Skeletal muscle tissue (tissue), 4 donors: ENCODE results near the gene NPC1L1. TPM values are rescaled to one million over a fixed set of nuclear protein-coding genes. Genes with fewer than 3 reads are reported as not detected.
A peak's percentile ranks its signal among the peaks of the same experiment; 100 is the strongest.

Source experiments
- H3K27ac ChIP-seq: one replicate; pipeline ENCODE4 v1.7.0; 2013; ENCODE audit warnings: mild to moderate bottlenecking, low read depth, low read length, inconsistent platforms
- H3K27me3 ChIP-seq, 3 donors: one replicate each; pipeline ENCODE4 v1.7.0; 2013; ENCODE audit warnings: low read length in 3 of 3; ENCODE audit not compliant: control insufficient read depth in 3 of 3, insufficient read depth in 3 of 3
- H3K36me3 ChIP-seq, 3 donors: one replicate each; pipeline ENCODE4 v1.7.0; 2013; ENCODE audit warnings: low read length in 3 of 3; ENCODE audit not compliant: control insufficient read depth in 3 of 3, insufficient read depth in 3 of 3
- H3K4me1 ChIP-seq, 3 donors: one replicate each; pipeline ENCODE4 v1.7.0; 2013; ENCODE audit warnings: low read length in 3 of 3, mild to moderate bottlenecking in 3 of 3; ENCODE audit not compliant: control insufficient read depth in 3 of 3, insufficient read depth in 3 of 3
- H3K4me3 ChIP-seq, 3 donors: one replicate each; pipeline ENCODE4 v1.7.0; 2013; ENCODE audit warnings: low read length in 3 of 3
- H3K9ac ChIP-seq, 3 donors: one replicate each; pipeline ENCODE4 v1.7.0; 2013; ENCODE audit warnings: low read length in 3 of 3, mild to moderate bottlenecking in 3 of 3, moderate library complexity in 2 of 3, low read depth in 1 of 3
- H3K9me3 ChIP-seq, 3 donors: one replicate each; pipeline ENCODE4 v1.7.0; 2013; ENCODE audit warnings: low read length in 3 of 3; ENCODE audit not compliant: control insufficient read depth in 3 of 3
- total RNA-seq: library from RNA; depleted of rRNA; stranded (reverse); fragments of >200 nt; gene quantifications from one replicate; pipeline ENCODE4 v1.2.3, GENCODE V29; 2014
- donor health status: Osteomylitis.

The NPC1L1 gene
- total RNA-seq, 1 donor from 2014 or later: not detected

DNA sequence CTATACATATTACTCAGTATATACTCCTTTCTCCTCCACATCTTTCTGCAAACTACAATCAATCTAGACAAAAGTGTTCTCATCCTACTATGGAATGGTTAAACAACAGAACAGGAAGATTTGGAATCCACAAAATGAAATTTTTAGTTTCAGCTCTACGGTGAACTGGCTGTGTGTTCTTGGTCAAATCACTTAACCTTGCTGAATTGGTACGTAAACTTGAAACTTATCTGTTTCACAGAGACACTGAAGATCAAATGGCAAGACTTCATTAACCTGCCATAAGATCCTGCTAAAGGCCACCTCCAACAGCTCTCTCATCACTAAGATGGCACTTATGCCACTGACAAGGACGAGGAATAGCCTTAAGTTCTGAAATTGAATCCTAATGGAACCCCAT is 52.2 kb downstream of the NPC1L1 start:
- Histone ChIP-seq H3K27me3 (no peaks in the 10 kb centered on the region), H3K4me1 (peaks cover 38 to 56% (median 50%) of the 10 kb centered on the region in 3 donors), H3K4me3 (peak overlapping the region; percentile 94 to 96 (median 95)), H3K27ac (no peak overlapping the region), H3K36me3 (peaks cover 7 to 10% (median 10%) of the 10 kb centered on the region in 3 donors), H3K9ac (peak overlapping the region; percentile 40 to 93 (median 89)), H3K9me3 (no peaks in the 10 kb centered on the region)

DNA sequence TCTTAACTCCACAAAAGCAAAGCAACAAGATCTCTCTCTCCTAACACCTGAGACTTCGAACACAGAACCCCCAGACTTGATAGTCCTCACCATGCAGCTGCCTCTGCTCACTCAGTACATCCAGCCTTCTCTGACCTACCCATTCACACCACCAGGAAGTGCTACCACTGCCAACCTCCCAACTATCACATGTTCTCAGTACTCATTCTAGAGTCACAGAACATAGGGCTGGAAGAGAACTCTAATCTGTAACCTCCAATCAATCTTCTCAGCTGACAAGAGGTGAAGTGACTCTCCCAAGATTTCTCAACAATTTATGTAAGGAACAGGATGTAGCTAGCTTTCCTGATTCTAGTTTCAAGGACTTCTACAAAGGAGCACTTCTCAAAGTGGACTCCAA is 54.4 kb downstream of the NPC1L1 start:
- H3K27ac ChIP-seq: no peak overlapping the region
- no peak overlapping the region for H3K9ac ChIP-seq
- no peaks in the 10 kb centered on the region for H3K27me3 ChIP-seq
- H3K9me3 ChIP-seq: no peaks in the 10 kb centered on the region
- H3K4me3 ChIP-seq: no peak overlapping the region
- H3K4me1 ChIP-seq: peaks cover 41 to 58% (median 54%) of the 10 kb centered on the region in 3 donors
- H3K36me3 ChIP-seq: peaks cover 13 to 29% (median 28%) of the 10 kb centered on the region in 3 donors

DNA sequence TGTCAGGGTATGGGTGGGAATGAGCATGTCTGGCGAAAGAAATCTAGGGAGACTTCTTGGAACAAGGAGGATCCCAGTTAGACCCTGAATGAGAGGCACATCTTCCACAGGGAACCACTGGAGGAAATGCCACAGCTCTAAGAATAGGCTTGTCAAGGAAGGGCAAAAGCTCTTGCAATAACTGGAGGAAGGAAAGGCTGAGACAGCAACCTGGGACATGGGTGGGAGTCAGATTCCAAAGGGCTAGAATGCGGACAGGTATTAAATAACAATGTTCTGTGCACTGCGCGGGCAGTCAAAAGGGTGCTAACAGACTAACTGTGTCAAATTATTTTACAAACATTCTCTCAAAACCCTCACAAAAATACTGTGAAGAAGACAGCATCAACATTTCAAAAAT is 55.1 kb downstream of the NPC1L1 start:
- Histone ChIP-seq H3K27me3 (no peaks in the 10 kb centered on the region), H3K4me1 (peaks cover 41 to 58% (median 54%) of the 10 kb centered on the region in 3 donors), H3K4me3 (peak overlapping the region in 1 of 3 donors; percentile 8), H3K9ac (no peak overlapping the region), H3K36me3 (peaks cover 13 to 36% (median 33%) of the 10 kb centered on the region in 3 donors), H3K27ac (no peak overlapping the region), H3K9me3 (no peaks in the 10 kb centered on the region)

DNA sequence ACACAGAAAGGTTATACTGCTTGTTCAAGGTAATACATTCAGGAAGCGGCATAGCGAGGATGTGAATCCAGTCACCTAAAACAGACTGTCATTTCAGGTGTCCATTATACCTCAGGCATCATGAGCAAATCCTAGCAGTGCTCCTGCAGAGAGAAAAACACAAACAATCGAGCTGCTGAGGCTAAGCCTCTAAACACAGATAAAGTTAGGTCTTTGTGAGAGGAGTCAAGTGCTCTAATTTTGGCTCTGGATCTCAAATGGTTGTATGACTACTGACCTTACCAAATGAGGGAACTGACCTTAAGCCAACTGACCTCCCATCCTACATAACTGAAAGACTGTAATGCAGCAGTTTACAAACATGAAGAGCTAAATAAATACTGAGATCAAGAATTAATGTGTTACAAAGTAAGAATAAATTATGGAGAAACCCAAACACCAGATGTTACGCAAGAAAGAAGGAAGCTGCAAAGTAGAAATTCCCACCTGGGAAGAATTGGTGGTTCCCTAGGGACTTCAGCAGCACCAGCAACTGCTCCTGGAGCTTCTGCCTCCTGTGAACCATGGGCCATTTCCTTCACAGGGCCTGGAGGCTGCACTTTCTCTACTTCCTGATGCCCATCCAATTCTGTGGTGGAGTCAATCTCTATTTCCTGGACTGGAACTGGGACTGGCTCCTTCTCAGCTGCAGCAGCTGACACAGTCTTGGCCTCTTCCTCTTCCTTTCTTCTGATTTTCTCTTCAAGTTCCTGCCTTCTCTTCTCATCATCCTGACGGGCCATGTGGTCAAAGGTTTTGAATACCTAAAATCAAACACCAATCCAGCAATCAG is 56.4 kb downstream of the NPC1L1 start:
- H3K4me3 ChIP-seq: no peak overlapping the region
- H3K27ac ChIP-seq: no peak overlapping the region
- H3K9me3 ChIP-seq: no peaks in the 10 kb centered on the region
- no peaks in the 10 kb centered on the region for H3K27me3 ChIP-seq
- peaks cover 41 to 52% (median 49%) of the 10 kb centered on the region in 3 donors for H3K4me1 ChIP-seq
- peaks cover 15 to 38% (median 34%) of the 10 kb centered on the region in 3 donors for H3K36me3 ChIP-seq
- peak overlapping the region in 1 of 3 donors; percentile 1 for H3K9ac ChIP-seq

DNA sequence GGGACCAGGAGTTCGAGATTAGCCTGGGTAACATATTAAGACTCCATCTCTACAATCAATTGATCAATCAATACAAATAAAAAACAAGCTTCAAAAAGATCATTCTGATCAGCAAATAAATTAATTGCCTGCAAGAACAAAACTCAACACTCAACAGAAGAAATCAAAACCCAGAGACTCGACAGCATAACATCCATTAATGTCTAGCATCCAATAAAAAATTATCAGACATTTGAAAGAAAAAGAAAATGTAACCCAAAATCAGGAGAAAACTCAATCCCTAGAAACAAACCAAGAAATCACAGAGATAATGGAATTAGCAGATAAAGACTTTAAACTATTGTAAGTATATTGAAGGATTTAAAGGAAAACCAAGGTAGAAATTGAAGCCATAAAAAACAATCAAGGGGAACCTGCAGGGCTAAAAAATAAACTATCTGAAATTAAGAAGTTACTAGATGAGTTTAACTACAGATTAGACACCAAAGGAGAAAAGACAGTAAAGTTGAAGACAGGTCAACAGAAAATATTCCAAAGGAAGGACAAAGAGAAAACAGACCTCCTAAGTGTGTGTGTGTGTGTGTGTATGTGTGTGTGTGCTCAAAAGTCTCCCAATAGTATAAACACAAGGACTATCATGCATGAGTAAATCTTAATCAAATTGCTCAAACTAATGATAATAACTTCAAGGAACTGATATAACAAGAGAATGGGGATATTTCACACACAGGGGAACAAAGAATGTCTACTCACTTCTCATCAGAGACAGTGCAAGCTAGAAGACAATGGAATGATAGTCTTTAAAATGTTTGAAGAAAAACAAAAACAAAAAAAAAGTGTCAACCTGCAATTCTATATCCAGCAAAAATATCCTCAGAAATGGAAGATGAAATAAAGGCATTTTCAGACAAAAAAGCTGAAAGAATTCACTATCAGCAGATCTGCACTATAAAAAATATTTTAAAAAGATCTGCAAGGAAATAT is 58.3 kb downstream of the NPC1L1 start:
- H3K27ac ChIP-seq: no peak overlapping the region
- H3K9ac ChIP-seq: no peak overlapping the region
- H3K36me3 ChIP-seq: peaks cover 15 to 43% (median 39%) of the 10 kb centered on the region in 3 donors
- H3K27me3 ChIP-seq: no peaks in the 10 kb centered on the region
- H3K4me1 ChIP-seq: peaks cover 34 to 40% (median 39%) of the 10 kb centered on the region in 3 donors
- no peak overlapping the region for H3K4me3 ChIP-seq
- H3K9me3 ChIP-seq: no peaks in the 10 kb centered on the region

DNA sequence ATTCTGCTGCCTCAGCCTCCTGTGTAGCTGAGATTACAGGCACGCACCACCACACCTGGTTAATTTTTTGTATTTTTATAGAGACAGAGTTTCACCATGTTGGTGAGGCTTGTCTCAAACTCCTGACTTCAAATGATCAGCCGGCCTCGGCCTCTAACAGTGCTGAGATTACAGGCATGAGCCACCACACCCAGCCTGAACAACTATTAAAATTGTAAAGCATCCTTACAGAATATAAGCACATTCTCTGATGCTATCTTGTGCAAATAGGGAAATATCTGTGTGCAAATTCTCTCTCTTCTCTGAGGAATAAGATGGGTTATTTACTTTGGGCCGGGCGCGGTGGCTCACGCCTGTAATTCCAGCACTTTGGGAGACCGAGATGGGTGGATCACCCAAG is 63.2 kb downstream of the NPC1L1 start:
- Histone ChIP-seq H3K4me1 (peaks cover 10 to 19% (median 19%) of the 10 kb centered on the region in 3 donors), H3K36me3 (peaks cover 10 to 37% (median 36%) of the 10 kb centered on the region in 3 donors), H3K4me3 (no peak overlapping the region), H3K9me3 (no peaks in the 10 kb centered on the region), H3K27ac (no peak overlapping the region), H3K9ac (no peak overlapping the region), H3K27me3 (no peaks in the 10 kb centered on the region)

DNA sequence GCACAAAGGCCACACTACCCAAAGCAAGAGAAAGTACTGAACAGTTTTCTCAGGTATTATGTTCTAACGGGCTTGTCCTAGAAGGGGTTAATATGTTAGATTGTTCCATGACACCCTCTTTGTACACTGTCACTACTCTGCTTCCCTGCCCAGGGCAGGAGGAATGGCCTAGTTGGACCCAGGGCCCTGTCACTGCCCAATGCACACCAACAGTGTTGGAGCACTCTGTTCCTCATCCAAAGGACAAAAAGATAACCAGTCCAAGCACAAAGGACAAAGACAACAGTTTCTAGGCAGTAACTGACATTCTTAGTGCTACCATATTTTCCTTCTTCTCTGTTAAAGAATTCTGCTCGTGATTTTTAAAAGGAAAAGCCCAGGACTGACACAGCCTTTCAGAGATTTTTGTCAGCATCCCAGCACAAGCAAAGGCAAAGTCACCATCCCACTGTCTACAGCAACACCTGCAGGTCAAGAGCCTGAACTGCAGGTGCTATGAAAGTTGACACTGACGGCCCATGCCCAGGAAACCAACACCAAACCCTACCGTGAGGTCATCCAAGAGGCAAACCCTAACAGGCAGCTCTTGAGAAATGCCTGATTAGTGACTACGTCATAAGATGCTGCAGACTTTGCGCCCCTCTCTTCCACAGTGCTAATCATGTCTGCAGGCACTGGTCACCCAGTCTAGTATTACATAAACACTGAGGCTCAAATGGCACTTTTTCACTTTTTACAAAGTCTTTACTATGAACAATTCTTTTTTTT is 63.9 kb downstream of the NPC1L1 start:
- peak overlapping the region in 1 of 3 donors; percentile 47 for H3K9ac ChIP-seq
- H3K4me3 ChIP-seq: no peak overlapping the region
- peaks cover 13 to 25% (median 23%) of the 10 kb centered on the region in 3 donors for H3K4me1 ChIP-seq
- H3K9me3 ChIP-seq: no peaks in the 10 kb centered on the region
- no peak overlapping the region for H3K27ac ChIP-seq
- peaks cover 9 to 32% (median 30%) of the 10 kb centered on the region in 3 donors for H3K36me3 ChIP-seq
- no peaks in the 10 kb centered on the region for H3K27me3 ChIP-seq

DNA sequence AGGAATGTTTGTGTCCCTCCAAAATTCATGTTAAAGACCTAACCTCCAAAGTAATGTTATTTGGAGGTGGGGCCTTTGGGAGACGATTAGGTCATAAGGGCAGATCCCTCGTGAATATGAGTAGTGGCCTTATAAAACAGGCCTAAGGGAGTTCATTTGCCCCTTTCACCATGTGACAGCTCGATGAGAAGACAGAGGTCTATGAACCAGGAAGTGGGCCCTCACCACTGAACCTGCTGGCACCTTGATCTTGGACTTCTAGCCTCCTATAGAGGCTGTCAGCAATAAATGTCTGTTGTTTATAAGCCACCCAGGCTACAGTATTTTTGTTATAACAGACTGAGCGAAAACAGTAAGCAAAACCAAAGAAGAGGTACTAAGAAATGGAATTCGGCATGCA is 64.8 kb downstream of the NPC1L1 start:
- Histone ChIP-seq H3K36me3 (peaks cover 6 to 28% (median 27%) of the 10 kb centered on the region in 3 donors), H3K4me1 (peaks cover 13 to 28% (median 25%) of the 10 kb centered on the region in 3 donors)

DNA sequence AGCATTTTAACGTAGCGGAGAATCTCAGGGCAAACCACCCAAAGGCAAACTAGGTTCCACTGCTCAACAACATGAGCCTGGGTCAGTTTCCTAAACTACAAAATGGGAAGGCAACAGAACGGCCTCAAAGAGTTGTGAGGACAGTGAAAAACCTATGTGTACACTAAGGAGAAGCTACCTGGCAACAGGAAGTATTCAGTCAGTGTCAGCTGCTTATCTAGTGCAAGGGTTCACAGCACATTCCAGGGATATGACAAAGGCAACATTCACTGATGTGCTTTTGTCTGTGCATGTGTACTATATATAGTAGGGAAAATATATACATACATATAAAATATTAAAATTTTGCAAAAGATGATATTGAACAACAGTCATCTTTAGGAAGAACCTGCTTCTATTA is 67.8 kb downstream of the NPC1L1 start:
- Histone ChIP-seq H3K27ac (no peak overlapping the region), H3K27me3 (no peaks in the 10 kb centered on the region), H3K9ac (peak overlapping the region in 1 of 3 donors; percentile 11), H3K4me3 (no peak overlapping the region), H3K9me3 (no peaks in the 10 kb centered on the region), H3K36me3 (peaks cover 4 to 21% (median 17%) of the 10 kb centered on the region in 3 donors), H3K4me1 (peaks cover 21 to 41% (median 31%) of the 10 kb centered on the region in 3 donors)

More for the DNA sequence above, 64.8 kb downstream of the NPC1L1 start:
- Histone ChIP-seq H3K4me3 (no peak overlapping the region), H3K9me3 (no peaks in the 10 kb centered on the region), H3K27me3 (no peaks in the 10 kb centered on the region), H3K27ac (no peak overlapping the region), H3K9ac (peak overlapping the region in 1 of 3 donors; percentile 47)
